Lung (tissue), 12 donors: ENCODE data around the gene MYBPH. TPM values are rescaled to one million over a fixed set of nuclear protein-coding genes. Genes with fewer than 3 reads are reported as not detected.

Experiments
- ATAC-seq: fragments of 200-7000 bp; cut with Tn5 transposase; one replicate; pipeline ENCODE4 v1.9.1; 2020; ENCODE audit warnings: moderate number of reproducible peaks; ENCODE audit not compliant: insufficient read depth, low FRiP score
- DNase-seq, 3 donors: peaks; one replicate each; pipeline ENCODE4 v3.0.0-alpha.2; 2013 to 2017
- H3K27ac ChIP-seq, 2 donors: one replicate each; pipeline ENCODE4 v1.5.1; 2013; ENCODE audit warnings: mild to moderate bottlenecking in 2 of 2, moderate library complexity in 2 of 2, control low read depth in 1 of 2, inconsistent platforms in 1 of 2, low read depth in 1 of 2, low read length in 1 of 2
- H3K27me3 ChIP-seq, 3 donors: one replicate each; pipeline ENCODE4 v1.5.1; 2013; ENCODE audit warnings: low read length in 2 of 3; ENCODE audit not compliant: control insufficient read depth in 3 of 3, insufficient read depth in 3 of 3
- H3K36me3 ChIP-seq, 4 donors: one replicate each; pipeline ENCODE4 v1.5.1; 2013; ENCODE audit warnings: low read length in 4 of 4, mild to moderate bottlenecking in 1 of 4, moderate library complexity in 1 of 4; ENCODE audit not compliant: control insufficient read depth in 4 of 4, insufficient read depth in 4 of 4
- H3K4me1 ChIP-seq, 5 donors: one replicate each; pipeline ENCODE4 v1.5.1; 2013; ENCODE audit warnings: low read length in 5 of 5, mild to moderate bottlenecking in 2 of 5, moderate library complexity in 1 of 5; ENCODE audit not compliant: control insufficient read depth in 5 of 5, insufficient read depth in 5 of 5
- H3K4me3 ChIP-seq: one replicate; pipeline ENCODE4 v1.5.1; 2013; ENCODE audit warnings: mild to moderate bottlenecking, control low read depth, moderate library complexity
- H3K9ac ChIP-seq, 2 donors: one replicate each; pipeline ENCODE4 v1.5.1; 2013; ENCODE audit warnings: low read length in 2 of 2, control low read depth in 1 of 2; ENCODE audit not compliant: insufficient read depth in 1 of 2
- H3K9me3 ChIP-seq, 4 donors: one replicate each; pipeline ENCODE4 v1.5.1; 2013; ENCODE audit warnings: low read length in 3 of 4, mild to moderate bottlenecking in 1 of 4, moderate library complexity in 1 of 4; ENCODE audit not compliant: control insufficient read depth in 4 of 4, insufficient read depth in 3 of 4
- CTCF ChIP-seq: IDR thresholded peaks from 2 replicates; pipeline ENCODE4 v1.5.1; 2012; ENCODE audit warnings: mild to moderate bottlenecking; ENCODE audit errors: control extremely low read depth, extremely low read depth
- WGBS, 2 donors: extraction: QIAGEN DNeasy Blood & Tissue Kit; methylation state at CpG; one replicate each; pipeline ENCODE4 v1.1.7; 2013; 5-methylcytosine and 5-hydroxymethylcytosine counted together
- polyA plus RNA-seq, 2 donors: library from polyadenylated mRNA; stranded (reverse); fragments of 200-250 nt; gene quantifications; one replicate each; pipeline ENCODE4 v1.2.1, GENCODE V29; 2013
- total RNA-seq, 2 donors: library from RNA; depleted of rRNA in 1 of 2; stranded (reverse); fragments of >200 nt in 1 of 2; gene quantifications; one replicate each; pipeline ENCODE4 v1.2.1, GENCODE V29; 2014 to 2021
- donor health status: control.
- donor health status: control.
- donor health status: Bipolar disorder and iron deficiency.
- donor health status: healthy.
- donor health status: DM: yes; HTN: yes; CAD: no.

The MYBPH gene
- total and polyA plus RNA-seq, 4 donors, result 0.16 to 0.41 TPM; not detected in 2

- H3K27ac ChIP-seq, result no peak overlapping the region
- H3K36me3 ChIP-seq, result no peaks in the 10 kb centered on the region
- ATAC-seq (no peak), DNase-seq (no peak)
- 84 to 86% methylated on average over 10 of the region's 10 CpGs for WGBS, 2 donors
- no peaks in the 10 kb centered on the region for H3K27me3 ChIP-seq
- H3K4me3 ChIP-seq, result no peak overlapping the region
- H3K9me3 ChIP-seq, result no peaks in the 10 kb centered on the region
- H3K9ac ChIP-seq, result no peak overlapping the region
- peaks cover 0 to 7% (median 0%) of the 10 kb centered on the region in 5 donors for H3K4me1 ChIP-seq
- no peak for TF ChIP-seq CTCF
Observed at GRCh38 chr1:203185061-203185461, 9.4 kb upstream of the MYBPH start.

DNA sequence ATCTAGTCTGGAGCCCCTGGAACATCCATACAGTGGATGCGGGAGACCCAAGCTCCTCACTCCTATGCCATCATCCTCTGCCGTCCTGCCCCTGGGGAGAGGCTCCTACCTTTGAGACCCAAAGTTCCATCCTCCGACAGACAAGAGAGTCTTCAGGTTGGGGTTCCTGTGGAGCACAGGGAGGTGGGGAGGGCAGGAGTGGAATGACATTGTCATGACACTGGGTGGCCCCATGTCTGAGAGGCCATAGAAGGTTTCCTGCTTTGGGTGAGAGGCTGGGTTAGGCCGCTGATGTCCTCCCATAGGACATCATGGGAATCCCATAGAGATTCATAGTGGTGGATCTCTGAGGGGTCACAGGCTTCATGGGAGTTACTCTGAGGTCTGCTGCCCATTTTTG is 8.8 kb upstream of the MYBPH start:
- WGBS, 2 donors, result 71 to 86% methylated on average over 4 of the region's 4 CpGs
- Histone ChIP-seq H3K27me3 (no peaks in the 10 kb centered on the region), H3K9ac (no peak overlapping the region), H3K4me3 (no peak overlapping the region), H3K36me3 (no peaks in the 10 kb centered on the region), H3K4me1 (peaks cover 0 to 7% (median 0%) of the 10 kb centered on the region in 5 donors), H3K27ac (no peak overlapping the region), H3K9me3 (no peaks in the 10 kb centered on the region)
- ATAC-seq (no peak), DNase-seq (no peak)
- no peak for TF ChIP-seq CTCF

DNA sequence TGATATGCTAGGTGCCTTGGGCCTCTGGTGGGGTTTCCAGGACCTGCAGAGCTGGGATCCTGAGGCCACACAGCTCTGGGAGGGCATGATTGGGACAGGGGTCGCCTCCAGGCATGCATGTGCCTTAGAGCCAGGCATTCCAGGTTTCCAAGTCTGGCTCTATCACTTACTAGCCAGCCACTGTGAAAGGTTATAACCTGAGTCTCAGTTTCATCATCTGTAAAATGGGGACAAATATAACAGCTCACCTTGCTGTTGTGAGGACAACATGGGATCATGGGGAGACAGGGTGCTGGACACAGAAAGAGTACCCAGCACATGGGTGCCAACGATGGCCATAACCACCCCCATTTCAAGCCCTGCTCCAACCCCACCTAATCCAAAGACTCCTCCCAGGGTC is 8.2 kb upstream of the MYBPH start:
- no peak overlapping the region for H3K4me3 ChIP-seq
- ATAC-seq (no peak), DNase-seq (no peak)
- no peaks in the 10 kb centered on the region for H3K27me3 ChIP-seq
- H3K4me1 ChIP-seq, result peaks cover 0 to 7% (median 0%) of the 10 kb centered on the region in 5 donors
- no peak overlapping the region for H3K27ac ChIP-seq
- TF ChIP-seq CTCF, result no peak
- no peaks in the 10 kb centered on the region for H3K36me3 ChIP-seq
- 92 to 96% methylated on average over 2 of the region's 2 CpGs for WGBS, 2 donors
- H3K9ac ChIP-seq, result no peak overlapping the region
- H3K9me3 ChIP-seq, result no peaks in the 10 kb centered on the region

DNA sequence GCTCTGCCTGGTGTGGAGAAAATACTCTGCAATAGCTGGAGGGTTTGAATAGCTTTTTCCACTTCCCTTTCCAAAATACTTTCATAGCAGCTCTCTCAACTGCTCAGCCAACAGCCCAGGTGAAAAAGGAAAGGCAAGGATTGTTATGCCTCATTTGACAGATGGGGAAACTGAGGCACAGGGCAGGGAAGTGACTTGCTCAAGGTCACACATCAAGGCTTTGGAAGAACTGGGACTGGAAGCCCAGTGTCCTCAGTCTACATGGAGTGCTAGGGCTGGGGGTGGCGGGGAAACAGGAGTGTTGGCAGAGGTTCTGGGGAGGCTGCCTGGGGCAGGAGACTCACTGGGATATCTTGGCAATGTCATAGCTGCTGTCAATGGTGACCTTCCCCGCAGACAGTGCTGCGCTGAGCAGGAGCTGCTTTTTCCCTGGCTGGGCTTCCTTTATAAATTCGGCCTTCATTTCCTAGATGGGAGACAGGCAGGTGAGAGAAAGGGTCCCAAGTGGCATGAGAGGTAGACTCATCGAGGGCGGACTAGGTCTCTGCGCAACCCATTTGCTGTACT is 6.8 kb upstream of the MYBPH start:
- ATAC-seq, result no peak
- H3K4me1 ChIP-seq, result peaks cover 0 to 9% (median 3%) of the 10 kb centered on the region in 5 donors
- no peaks in the 10 kb centered on the region for H3K36me3 ChIP-seq
- 92 to 95% methylated on average over 7 of the region's 7 CpGs for WGBS, 2 donors
- H3K9me3 ChIP-seq, result no peaks in the 10 kb centered on the region
- TF ChIP-seq CTCF, result no peak
- no peak overlapping the region for H3K4me3 ChIP-seq
- H3K9ac ChIP-seq, result no peak overlapping the region
- no peak for DNase-seq
- no peaks in the 10 kb centered on the region for H3K27me3 ChIP-seq
- H3K27ac ChIP-seq, result no peak overlapping the region
